Mucosa of descending colon (tissue), 3 donors: ENCODE data around the gene GTF2F2. TPM values are rescaled to one million over a fixed set of nuclear protein-coding genes. Genes with fewer than 3 reads are reported as not detected.

Source experiments
- ATAC-seq: fragments of 200-7000 bp; cut with Tn5 transposase; one replicate; pipeline ENCODE4 v1.9.1; 2020; ENCODE audit warnings: mild to moderate bottlenecking, moderate library complexity
- DNase-seq, 3 donors: peaks; one replicate each; pipeline ENCODE4 v3.0.0-alpha.2; 2020
- H3K36me3 ChIP-seq: fragments of 200-600 bp; one replicate; pipeline ENCODE4 v1.8.0; 2021; ENCODE audit warnings: low read depth, mild to moderate bottlenecking
- H3K4me1 ChIP-seq: fragments of 200-600 bp; one replicate; pipeline ENCODE4 v1.8.0; 2021; ENCODE audit warnings: low read depth, mild to moderate bottlenecking
- H3K4me3 ChIP-seq: fragments of 200-600 bp; one replicate; pipeline ENCODE4 v1.8.0; 2021; ENCODE audit warnings: mild to moderate bottlenecking
- H3K9me3 ChIP-seq: fragments of 200-600 bp; one replicate; pipeline ENCODE4 v1.8.0; 2021; ENCODE audit warnings: mild to moderate bottlenecking
- CTCF ChIP-seq: fragments of 200-600 bp; IDR thresholded peaks from one replicate; pipeline ENCODE4 v1.8.0; 2022; ENCODE audit warnings: antibody characterized with exemption, mild to moderate bottlenecking
- intact Hi-C, 2 donors: fragments of 100-400 bp; cut with DNase I in 1 of 2; cut with micrococcal nuclease in 1 of 2; formaldehyde crosslinking; loops; one replicate each; pipeline versions ENCODE4 v1.11.0 to v1.11.1; 2022; cut with DNase I, micrococcal nuclease
- total RNA-seq, 3 donors: library from RNA; stranded (reverse); fragmentation: NEBNext Ultra II Directional in 2 of 3; extraction: Animal tissue kit (Norgen Biotek cat#: 25700) in 2 of 3; gene quantifications; one replicate each; pipeline versions ENCODE4 v1.2.1 to v1.2.4, GENCODE V29; 2021 to 2023
- donor health status: DM: no; HTN: no; CAD: no; lungs with moderate emphysema.
- donor health status: DM: no; HTN: no; CAD: no.
- donor health status: DM: no; HTN: yes; CAD: no.

GTF2F2 gene
- total RNA-seq, 3 donors from 2014 or later, result 15.4 to 22.0 (median 15.9) TPM

GRCh38 chr13:45280751-45281634 lies 160.7 kb downstream of the GTF2F2 start:
- DNase-seq (peak; percentile 60 to 90 (median 86)), ATAC-seq (peak; percentile 100)
- TF ChIP-seq CTCF, result peak; percentile 49
- Histone ChIP-seq H3K9me3 (no peaks in the 10 kb centered on the region), H3K4me1 (no peaks in the 10 kb centered on the region), H3K36me3 (no peaks in the 10 kb centered on the region), H3K4me3 (no peak overlapping the region)
- intact Hi-C loops, result loop anchor here (2.0 to 5.0 kb wide), 3 partner anchors 89 to 234 kb away; no protein-coding TSS in a partner anchor

- H3K4me3 ChIP-seq, result no peak overlapping the region
- no peaks in the 10 kb centered on the region for H3K4me1 ChIP-seq
- no peak for TF ChIP-seq CTCF
- DNase-seq (no peak), ATAC-seq (no peak)
- H3K9me3 ChIP-seq, result no peaks in the 10 kb centered on the region
- intact Hi-C loops, result loop anchor here in 1 of 2 donors (5.0 kb wide), 2 partner anchors 91 to 236 kb away; no protein-coding TSS in a partner anchor
- H3K36me3 ChIP-seq, result no peaks in the 10 kb centered on the region
Observed at GRCh38 chr13:45282994-45283393, 162.7 kb downstream of the GTF2F2 start.

GRCh38 chr13:45289936-45290563 lies 169.7 kb downstream of the GTF2F2 start:
- Histone ChIP-seq H3K9me3 (no peaks in the 10 kb centered on the region), H3K4me3 (no peak overlapping the region), H3K36me3 (no peaks in the 10 kb centered on the region), H3K4me1 (no peaks in the 10 kb centered on the region)
- no peak for DNase-seq
- intact Hi-C loops, result no loop called here
- ATAC-seq, result no peak
- no peak for TF ChIP-seq CTCF

GRCh38 chr13:45292176-45292575 lies 171.9 kb downstream of the GTF2F2 start:
- DNase-seq (no peak), ATAC-seq (peak; percentile 48)
- no peak for TF ChIP-seq CTCF
- Histone ChIP-seq H3K4me1 (no peaks in the 10 kb centered on the region), H3K9me3 (no peaks in the 10 kb centered on the region), H3K4me3 (no peak overlapping the region), H3K36me3 (no peaks in the 10 kb centered on the region)
- intact Hi-C loops, result no loop called here

- H3K36me3 ChIP-seq, result no peaks in the 10 kb centered on the region
- ATAC-seq (no peak), DNase-seq (no peak)
- no peaks in the 10 kb centered on the region for H3K4me1 ChIP-seq
- intact Hi-C loops, result no loop called here
- no peaks in the 10 kb centered on the region for H3K9me3 ChIP-seq
- TF ChIP-seq CTCF, result no peak
- no peak overlapping the region for H3K4me3 ChIP-seq
Observed at GRCh38 chr13:45295536-45295935, 175.2 kb downstream of the GTF2F2 start.
